SKM-1 treated with dmso at 0.1 percent for 144 hours (cell line): ENCODE data around the gene RABIF.

Experiments
- DNase-seq: peaks from one replicate; lab custom pipeline; 2025; ENCODE audit not compliant: unreplicated experiment; lab: John Stamatoyannopoulos, UW

RABIF gene

DNA sequence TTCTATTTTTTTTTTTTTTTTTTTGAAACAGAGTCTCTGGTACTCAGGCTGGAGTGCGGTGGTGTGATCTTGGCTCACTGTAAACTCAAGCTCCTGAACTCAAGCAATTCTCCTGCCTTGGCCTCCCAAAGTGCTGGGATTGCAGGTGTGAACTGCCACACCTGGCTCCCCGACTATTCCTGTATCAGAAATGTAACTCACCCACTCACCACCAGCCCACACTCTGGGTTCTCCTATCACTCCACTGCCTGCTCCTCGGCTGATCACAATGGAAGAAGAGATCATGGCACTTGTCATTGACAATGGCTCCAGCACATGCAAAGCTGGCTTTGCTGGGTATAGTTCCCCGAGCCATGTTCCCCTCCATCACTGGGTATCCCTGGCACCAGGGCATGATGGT is 15.9 kb downstream of the RABIF start:
- DNase-seq, result no peak

DNA sequence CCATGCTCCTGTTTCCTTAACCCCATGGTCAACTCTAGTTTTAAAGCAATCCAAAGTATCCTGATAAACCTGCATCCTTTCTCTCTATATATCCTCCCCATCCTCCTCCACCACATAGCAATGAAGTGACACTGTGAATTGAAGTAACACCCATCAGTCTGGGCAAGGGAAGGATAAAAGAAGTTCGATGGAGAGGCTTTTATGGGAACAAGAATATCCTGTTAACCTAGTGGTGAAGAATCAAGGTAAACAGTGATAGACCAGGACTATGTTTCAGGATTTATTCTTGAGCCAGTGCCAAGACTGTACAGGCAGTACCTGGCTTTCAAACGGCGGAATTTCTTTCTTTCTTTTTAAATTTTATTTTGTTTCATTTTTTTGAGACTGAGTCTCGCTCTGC is 17.6 kb downstream of the RABIF start:
- DNase-seq, result no peak

DNA sequence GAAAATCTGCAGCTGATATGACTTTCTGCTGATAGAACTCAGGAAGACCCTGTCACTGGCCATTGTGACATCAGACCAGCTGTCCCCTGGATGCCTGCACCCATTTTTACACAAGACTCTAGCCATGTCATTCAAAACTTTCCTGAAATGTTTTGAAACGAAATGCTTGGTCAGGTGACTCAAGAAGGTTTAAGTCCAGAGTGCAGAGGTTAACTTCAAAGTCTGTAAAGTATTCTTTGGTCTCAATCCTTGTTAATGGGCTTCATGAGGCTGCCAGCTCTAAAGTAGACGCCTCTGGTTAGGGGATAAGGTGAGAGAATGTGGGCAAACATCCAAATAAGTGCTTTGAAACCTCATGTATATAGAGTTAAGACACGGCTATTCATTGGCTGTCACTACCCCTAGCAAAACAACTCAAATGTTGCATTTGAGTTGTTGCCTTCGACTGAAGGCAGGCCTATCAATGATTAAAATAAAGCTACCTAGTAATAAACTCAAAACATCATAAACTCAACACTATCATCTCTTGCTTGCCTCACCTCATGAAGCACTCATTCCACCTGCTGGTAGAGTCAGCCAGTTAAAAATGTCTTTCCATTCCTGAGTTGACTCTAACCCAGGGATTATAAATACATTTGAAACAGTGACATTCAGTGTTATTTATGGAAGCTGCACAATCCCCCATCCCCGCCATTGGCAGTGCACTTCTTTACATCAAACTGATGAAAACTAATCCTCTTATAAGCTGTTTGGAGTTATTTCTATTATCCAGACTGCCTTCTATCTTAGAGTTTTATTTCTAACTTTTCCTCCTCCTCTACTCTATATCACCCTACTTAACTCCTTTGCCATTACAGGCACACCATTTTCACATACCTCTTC is 26.0 kb downstream of the RABIF start:
- DNase-seq, result no peak

DNA sequence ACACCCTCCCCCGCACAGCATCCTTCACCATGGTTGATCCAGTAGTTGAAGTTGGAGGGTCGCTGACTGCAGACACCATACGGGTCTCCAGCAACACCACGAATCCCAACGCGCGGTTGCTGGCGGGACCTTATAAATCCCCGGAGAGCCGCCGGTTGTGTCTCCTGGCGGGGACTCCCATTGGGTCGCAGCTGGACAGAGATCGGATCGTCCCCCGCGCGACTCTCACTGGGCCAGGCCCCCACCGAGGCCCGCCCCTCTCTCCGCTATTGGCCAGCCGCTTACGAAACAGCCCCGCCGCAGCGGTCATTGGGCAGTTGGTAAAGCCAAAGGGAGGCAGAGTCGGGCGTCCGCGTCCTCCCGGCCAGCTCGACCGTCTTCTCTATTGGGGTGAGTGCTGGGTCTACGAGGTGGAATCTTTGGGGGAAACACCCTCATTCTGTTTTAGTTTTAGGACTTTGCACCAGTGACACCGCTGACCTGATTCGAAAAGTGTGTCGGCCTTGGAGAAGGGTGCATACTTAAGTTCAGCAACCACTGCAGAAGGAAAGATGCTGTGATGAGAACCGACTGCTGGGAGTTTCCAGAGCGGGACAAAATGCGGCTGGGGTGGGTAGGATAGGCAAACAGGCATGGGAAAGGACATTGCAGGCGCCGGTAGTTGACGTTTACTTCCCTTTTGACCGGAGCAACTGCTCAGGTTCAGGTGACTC is 27.4 kb downstream of the RABIF start:
- DNase-seq, result peak; percentile 89

DNA sequence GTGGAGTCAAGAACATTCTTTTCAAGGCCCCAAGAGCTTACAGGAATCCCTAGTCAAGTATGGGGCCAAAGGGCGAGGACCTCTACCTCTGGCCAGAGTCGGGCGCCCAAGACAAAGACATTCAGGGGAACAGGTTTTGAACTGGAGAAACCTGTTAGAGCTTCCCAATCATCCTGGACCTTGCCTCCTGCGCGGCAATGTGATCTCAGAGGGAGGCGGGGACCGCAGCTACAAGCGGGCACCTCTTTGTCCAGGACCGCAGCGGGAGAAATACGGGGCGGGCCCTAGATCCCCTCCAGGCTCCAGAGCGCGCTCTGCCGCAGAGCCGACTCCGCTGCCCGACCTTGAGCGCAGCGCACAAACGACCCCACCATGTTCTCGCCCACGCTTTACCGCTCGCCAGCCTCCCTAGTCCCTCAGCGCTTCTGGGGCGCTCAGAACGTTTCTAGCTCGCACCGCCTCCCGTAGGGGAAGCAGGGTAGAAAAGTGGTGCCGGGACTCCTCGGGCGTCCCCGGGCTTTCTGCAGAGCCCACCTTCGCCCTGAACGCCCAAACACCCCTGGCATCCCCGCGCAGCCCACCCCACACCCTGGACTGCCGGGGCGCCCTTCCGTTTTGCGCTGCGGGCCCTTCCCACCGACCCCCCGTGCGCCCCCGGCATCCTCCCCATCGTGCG is 28.1 kb downstream of the RABIF start:
- peak; percentile 27 for DNase-seq

DNA sequence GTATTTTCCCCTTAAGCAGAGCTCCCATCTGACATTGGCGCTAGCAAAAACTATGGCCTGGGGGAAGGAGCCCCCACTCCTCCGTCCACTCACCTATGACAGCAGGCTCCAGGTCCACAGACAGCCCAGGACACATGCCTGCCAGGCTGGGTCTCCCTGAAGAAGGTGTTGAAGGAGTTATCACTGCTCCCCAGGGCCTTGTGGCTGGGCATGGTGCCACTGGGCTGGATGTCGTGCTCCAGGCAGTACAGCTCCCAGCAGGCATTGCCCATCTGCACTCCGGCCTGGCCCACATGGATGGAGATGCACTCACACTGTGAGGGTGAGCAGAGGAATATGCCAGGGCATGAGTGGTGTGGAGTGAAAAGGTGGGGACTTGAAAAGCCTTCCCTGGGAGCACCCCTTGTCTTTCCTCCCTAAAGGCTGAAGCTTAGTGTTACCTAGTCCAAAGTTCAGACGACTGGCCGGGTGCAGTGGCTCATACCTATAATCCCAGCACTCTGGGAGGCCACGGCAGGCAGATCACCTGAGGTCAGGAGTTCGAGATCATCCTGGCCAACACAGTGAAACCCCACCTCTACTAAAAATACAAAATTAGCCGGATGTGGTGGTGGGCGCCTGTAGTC is 30.0 kb downstream of the RABIF start:
- DNase-seq, result no peak

DNA sequence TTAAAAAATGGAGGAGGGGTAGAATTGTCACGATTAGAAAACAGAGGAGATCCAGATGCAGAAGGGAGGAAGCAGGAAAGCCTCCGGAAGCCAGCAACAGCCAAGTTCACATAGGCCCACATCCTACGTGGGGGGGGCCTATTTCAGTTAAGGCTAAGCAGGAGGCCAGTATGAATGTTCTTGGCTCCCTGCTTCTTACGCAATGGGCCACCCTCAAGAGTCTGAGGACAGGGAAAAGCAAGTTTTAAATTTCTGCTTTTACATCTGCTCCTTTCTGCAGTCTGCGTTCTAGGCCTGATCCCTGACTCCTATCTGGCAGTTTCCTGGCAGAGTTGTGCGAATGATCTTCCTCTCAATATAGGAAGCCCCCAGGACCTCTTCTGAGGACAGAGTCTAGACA is 30.6 kb downstream of the RABIF start:
- peak; percentile 92 for DNase-seq

DNA sequence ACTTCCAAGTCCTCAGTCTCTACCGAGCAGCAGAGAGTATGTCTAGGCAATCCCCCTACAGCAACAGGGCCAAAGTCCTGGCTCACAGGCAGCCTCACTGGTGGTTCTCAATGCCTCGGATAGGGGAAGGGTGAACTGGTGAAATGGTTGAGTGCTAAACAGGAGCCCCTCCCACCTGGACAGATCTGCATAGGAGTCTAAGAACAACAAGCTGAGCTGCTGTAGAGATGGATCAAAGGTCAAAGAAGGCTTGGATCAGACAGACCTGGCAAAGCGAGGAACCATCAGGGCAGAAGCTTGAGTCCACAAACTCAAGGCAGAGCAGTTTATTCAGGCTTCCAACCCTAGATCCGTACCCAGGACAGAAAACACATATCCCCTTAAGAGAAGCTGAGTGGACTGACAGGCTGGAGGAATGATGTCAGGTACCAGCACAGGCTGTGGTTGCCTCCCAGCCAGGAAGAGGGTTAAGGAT is 31.8 kb downstream of the RABIF start:
- DNase-seq, result no peak

DNA sequence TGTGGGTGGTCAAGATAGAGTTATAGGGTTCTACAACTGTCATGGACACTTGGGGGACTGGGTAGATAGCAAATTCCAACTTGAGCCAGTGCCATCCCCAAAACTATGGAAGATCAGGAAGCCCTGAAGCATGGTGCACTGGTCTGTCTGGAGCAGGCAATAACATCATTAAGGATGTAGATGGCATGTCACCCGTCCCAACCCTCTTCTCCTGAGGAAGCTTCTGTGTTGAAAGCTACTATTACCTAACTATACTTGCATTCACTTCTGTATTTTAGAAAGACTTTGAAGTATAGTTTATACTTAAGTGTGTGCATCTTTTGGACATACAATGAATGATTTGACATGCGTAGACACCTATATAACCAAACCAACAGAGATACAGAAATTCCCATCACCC is 32.9 kb downstream of the RABIF start:
- DNase-seq, result peak; percentile 81

DNA sequence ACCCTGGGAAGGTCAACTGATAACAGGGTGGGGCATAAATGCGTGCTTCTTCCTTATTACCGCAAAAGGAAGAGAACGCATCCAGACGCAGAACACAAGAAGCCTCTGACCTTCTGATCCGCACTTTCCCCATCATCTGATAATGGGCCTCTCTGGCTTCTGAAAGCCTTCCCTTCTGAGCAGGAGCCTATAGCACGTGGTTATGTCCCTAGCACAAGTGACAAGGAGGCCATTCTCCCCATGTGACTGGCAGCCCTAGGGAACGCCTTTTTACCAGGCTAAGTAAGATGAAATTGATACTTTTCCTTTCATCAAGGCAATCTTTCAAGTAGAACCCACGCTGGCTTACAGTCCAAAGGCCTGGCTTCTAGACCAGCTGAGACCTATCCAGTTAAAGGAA is 34.2 kb downstream of the RABIF start:
- no peak for DNase-seq

DNA sequence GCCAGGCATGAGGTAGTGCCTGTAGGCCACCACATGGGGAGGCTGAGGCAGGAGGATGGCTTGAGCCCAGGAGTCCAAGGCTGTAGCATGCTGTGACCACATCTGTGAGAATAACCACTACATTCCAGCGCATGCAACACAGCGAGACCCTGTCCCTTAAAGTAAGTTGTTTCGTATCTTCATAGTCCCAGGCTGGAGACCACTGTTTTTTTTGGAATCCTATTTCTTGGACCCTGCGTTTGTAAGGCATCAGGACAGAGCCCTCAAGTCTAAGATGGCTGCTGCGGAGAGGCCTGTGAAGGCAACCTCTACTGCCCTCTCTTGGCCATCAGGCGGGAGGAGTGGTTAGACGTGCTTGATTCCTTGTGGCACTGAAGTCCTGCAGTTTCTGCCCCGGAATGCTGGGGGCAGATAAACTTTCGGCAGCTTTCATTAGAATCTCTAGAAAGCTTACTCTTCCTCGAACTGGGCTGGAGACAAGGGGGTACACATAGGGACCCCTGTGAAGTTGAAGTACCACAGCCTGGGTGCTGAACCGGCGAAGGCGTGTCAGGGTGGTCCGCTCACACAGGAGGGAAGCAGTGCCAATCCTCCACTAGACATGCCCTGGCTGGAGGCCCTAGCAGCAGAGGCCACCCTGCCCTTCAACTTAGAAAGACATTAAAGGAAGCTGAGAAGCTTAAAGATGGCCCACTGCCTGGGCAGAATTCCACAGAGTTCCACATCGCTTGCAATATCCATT is 36.6 kb downstream of the RABIF start:
- peak; percentile 45 for DNase-seq

DNA sequence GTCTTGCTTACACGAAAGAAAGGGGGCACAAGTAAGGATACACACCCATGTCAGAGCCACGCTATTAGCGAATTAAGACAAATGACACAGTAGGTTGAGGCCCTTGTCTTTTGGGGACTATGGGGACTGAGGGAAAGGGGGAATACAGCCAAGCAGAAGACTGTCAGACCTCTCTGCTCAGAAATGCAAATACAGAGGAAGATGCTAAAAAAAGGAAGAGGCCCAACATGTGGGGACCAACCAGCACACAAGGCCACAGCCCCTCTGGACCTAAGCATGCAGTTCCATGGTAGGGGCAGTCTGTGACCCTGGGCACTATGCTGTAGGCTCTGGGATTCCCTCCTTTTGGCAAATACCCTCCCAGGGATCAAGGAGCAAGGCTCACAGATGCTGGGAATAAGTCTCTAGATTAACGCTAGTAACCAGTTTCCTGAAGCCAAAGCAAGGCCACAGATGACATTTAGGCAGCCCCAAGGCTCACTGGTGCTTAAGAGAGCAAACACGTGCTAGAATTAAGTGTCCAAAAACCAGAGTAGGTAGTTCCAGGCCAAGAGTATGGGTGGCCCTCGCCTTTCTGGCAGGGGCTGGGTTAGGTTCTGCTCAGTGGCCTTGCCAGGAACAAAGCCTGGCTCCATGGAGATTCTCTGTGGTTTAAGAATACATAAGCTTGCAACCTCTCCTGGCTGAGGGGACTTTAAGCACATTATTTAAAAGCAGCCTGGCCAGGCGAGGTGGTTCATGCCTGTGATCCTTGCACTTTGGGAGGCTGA is 38.2 kb downstream of the RABIF start:
- no peak for DNase-seq

DNA sequence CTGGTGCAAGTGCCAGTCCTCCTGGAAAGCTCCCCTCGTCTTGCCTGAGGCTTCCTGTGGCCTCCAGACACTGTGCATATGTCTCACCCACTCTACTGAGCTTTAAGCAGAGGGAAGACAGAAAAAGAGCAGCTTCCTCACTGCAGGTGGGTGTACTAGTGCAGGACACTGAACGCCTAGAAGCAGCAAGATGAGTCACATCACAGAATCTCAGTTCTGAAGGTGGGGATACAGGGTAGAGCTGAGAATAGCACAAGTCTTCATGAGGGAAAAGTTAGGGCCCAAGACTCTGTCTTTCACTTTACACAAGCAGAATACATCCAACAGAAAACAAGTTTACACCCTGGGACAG is 40.8 kb downstream of the RABIF start:
- DNase-seq, result no peak

DNA sequence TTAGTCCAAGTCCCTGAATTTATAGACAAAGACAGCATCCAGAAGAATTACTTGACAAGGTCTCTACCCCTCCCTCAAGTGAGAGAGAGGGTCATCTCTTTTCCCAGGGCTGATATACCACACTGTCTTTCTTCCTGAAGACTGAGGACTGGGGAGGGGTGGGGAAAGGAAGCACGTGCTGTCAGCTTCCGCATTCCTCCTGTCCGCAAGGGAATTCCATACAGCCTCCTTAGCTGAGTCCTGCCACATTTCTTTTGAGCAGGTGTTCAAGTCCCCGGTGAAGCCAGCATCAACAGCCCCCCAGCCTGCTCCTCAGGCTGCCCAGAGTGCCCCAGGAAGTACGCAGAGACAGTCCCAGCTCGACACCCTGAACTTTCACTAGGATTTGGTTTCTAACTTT is 44.0 kb downstream of the RABIF start:
- no peak for DNase-seq

DNA sequence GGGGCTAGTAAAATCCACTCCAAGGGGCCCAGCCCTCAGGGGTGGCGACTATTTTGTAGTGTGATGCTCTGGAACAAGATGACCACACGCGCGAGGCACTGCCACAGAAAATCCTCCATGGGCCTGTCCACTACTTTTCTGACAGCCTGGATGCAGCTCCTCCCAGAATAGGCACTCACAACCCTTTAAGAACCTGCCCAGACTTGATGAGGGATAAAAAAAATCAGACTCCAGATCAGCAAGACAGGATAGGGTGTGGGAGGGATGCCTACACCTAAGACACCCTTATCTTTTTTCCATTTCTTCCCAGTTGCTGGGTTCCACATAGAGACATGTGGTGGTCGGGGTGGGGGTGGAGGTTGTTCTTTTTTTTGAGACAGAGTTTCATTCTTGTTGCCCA is 44.7 kb downstream of the RABIF start:
- no peak for DNase-seq

DNA sequence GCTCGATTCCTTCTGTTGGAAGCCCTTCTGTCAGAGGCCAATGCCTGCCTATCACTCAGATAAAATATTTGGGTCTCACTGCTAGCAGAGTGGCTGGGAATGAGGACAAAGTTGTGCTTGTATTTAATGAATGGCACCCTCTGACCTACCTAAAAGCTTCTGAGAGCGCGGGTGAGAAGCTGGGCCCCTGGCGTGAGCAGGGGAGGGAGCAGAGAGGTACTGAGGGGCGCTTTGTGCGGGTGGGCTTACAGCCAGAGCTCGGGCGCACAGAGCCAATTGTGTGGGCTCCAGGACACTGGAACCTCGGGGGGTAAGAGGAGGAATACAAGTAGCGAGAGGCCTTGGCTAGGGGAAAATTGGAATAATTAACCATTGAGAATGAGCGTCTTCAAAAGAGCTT is 45.9 kb downstream of the RABIF start:
- DNase-seq, result no peak

DNA sequence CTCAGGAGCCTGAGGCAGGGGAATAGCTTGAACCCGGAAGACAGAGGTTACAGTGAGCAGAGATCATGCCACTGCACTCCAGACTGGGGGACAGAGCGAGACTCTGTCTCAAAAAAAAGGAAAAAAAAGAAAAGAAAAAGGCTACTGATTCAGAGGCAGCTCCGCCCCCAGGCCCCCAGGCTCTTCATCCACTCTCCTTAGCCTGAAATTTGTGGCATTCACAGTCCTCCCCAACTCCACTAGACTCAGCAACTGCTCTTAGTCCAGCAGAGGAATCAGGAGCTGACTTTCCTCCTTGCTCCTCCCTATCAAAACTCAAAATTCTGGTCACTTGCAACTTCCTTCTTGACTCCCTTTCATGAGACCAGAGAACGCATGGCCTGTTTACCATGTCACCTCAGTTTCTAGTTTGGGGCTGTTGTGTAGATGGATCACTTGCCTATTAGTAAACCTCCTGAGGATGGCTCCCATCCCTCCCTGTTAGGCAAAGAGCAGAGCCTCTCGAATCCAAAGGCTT is 51.1 kb downstream of the RABIF start:
- no peak for DNase-seq

DNA sequence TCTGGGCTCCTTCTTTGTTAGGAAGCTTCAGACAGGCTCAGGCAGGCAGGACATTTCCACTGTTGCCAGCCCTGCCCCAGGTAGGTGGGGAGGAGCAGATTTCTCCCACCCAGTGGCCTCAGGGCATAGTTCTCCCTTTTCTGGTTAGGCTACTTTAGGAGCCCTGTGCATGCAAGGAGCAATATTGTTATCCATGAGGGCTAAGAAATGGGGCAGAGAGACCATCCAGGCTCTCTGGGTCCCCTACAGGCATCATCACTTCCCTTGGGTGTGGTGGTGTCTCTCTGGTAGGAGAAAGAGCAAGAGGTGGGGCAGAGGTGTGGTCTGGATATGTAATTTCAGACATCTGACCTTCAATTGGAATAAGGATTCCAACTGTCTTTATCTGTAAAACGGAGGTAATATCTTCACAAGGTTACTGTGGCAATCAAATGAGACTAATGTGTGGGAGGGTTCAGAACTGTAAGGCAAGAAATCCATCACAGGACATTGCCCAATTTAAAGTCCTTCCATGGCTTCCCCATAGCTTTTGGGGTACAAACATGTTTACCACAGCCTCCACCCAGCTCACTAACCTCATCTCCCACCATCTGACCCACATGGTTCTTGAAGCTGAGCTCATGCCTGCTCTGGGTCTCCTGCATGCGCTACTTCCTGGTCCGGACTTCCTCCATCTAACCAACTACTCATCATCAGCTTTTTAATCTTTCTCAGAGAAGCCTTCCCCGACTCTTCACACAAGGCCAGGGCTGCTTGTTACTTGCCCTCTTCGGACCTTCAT is 52.1 kb downstream of the RABIF start:
- peak; percentile 62 for DNase-seq

DNA sequence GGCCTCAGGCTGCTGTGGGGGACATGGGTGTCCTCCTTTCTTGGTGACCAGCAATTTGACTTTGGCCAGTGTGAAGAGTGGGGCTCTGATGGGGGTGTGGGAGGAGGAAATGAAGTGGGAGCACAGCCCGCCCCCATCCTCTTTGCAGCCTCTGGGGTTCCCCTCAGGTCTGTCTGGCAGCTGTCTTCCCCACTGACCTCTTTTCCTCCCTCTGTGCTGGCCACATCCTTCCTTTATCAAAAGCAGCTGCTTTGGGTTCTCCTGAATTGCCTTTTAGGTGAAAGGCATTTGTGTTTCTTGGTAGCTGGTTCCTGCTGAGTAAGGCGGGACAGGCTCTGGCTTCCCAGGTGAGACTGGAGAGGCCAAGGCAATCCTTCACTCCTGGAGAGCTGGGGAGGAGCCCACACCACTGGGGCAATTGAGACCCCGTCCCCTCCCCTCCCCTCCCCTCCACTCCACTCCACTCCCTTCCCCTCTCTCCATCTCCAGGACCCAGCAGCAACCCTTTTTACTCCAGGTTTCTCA is 53.3 kb downstream of the RABIF start:
- DNase-seq, result peak; percentile 39
